HG03139 (cell line): Measurements from ENCODE around the gene PFN1.

Experiments
- ATAC-seq: cut with Tn5 transposase; IDR thresholded peaks from one replicate; pipeline ENCODE4 v1.9.1; 2021; ENCODE audit not compliant: unreplicated experiment

The PFN1 gene

GRCh38 chr17:4945944-4946280, 2.4 kb downstream of the PFN1 start:
- no peak for ATAC-seq

GRCh38 chr17:4945176-4945943, 3.0 kb downstream of the PFN1 start:
- ATAC-seq, result no peak

- ATAC-seq, result no peak
Observed at GRCh38 chr17:4944554-4945175, 3.7 kb downstream of the PFN1 start.

- no peak for ATAC-seq
Observed at GRCh38 chr17:4944163-4944553, 4.2 kb downstream of the PFN1 start.

GRCh38 chr17:4942760-4943508, 5.4 kb downstream of the PFN1 start:
- no peak for ATAC-seq

GRCh38 chr17:4941319-4941610, 7.1 kb downstream of the PFN1 start:
- ATAC-seq, result no peak

- ATAC-seq, result no peak
Observed at GRCh38 chr17:4940555-4941318, 7.6 kb downstream of the PFN1 start.

GRCh38 chr17:4939796-4940554, 8.4 kb downstream of the PFN1 start, which contains the start of the genes RNF167 and SLC25A11:
RNF167 (plus strand) TSS chr17:4940268; CDS start chr17:4940910, 642 bp downstream.
SLC25A11 (minus strand) TSS chr17:4940046; CDS start chr17:4939910, 136 bp downstream.
- ATAC-seq, result peak; percentile 61

- peak; percentile 3 for ATAC-seq
Observed at GRCh38 chr17:4939546-4939795, 8.9 kb downstream of the PFN1 start.

- ATAC-seq, result no peak
Observed at GRCh38 chr17:4938688-4939545, 9.4 kb downstream of the PFN1 start.

- no peak for ATAC-seq
Observed at GRCh38 chr17:4938069-4938491, 10.2 kb downstream of the PFN1 start.

GRCh38 chr17:4937553-4937952, 10.8 kb downstream of the PFN1 start:
- ATAC-seq, result no peak

- ATAC-seq, result no peak
Observed at GRCh38 chr17:4936436-4936835, 11.9 kb downstream of the PFN1 start.

GRCh38 chr17:4935650-4936049, 12.7 kb downstream of the PFN1 start:
- ATAC-seq, result no peak

GRCh38 chr17:4934173-4934979, 14.0 kb downstream of the PFN1 start:
- no peak for ATAC-seq

GRCh38 chr17:4933646-4934045, 14.7 kb downstream of the PFN1 start:
- ATAC-seq, result no peak

GRCh38 chr17:4932756-4933155, 15.6 kb downstream of the PFN1 start:
- ATAC-seq, result no peak

GRCh38 chr17:4931963-4932362, 16.4 kb downstream of the PFN1 start, which contains the start of gene GP1BA:
GP1BA (plus strand) TSS chr17:4932277; CDS start chr17:4932605, 328 bp downstream.
- ATAC-seq, result no peak

GRCh38 chr17:4928881-4929280, 19.4 kb downstream of the PFN1 start:
- no peak for ATAC-seq
